HepG2 (cell line): Measurements from ENCODE around the gene BPIFB6. TPM values are rescaled to one million over a fixed set of nuclear protein-coding genes. Genes with fewer than 3 reads are reported as not detected.
A peak's percentile ranks its signal among the peaks of the same experiment; 100 is the strongest.

Source experiments
- ATAC-seq: fragments of 200-7000 bp; cut with Tn5 transposase; 3 replicates; pipeline ENCODE4 v1.9.1; 2020; ENCODE audit warnings: mild to moderate bottlenecking, moderate library complexity
- BruUV-seq: library from RNA; stranded (reverse); fragments of 400-500 nt; replicated peaks from 2 replicates; lab custom pipeline; 2021; lab: Mats Ljungman, UMichigan
- CTCF ChIA-PET: fragments of 300-600 bp; formaldehyde crosslinking; extraction: SDS; loops from one replicate; lab custom pipeline; 2021; ENCODE audit warnings: low total read pairs, inconsistent platforms, low intra/inter-chr PET ratio; lab: Yijun Ruan, JAX
- POLR2A ChIA-PET: fragments of 350-600 bp; sonication (Branson Sonifier 250); formaldehyde crosslinking; loops from one replicate; lab custom pipeline; 2020; ENCODE audit warnings: antibody characterized with exemption, inconsistent platforms; lab: Yijun Ruan, JAX
- DNase-seq: peaks from one replicate; pipeline ENCODE4 v3.0.0-alpha.2; 2015; ENCODE audit warnings: low spot score
- FAIRE-seq: peaks from 3 replicates; lab custom pipeline; 2011; peaks lifted over from hg19 to GRCh38; lab: Jason Lieb, UNC
- H2AFZ ChIP-seq: one replicate; pipeline ENCODE4 v1.6.1; 2011; ENCODE audit warnings: low read length, inconsistent platforms
- H3K27ac ChIP-seq: fragments of 300-600 bp; 3 replicates; pipeline ENCODE4 v1.8.0; 2011; ENCODE audit warnings: mixed run types, mild to moderate bottlenecking, mixed read lengths, low read length, inconsistent platforms; ENCODE audit not compliant: insufficient read depth; ENCODE audit errors: extremely low read length
- H3K27me3 ChIP-seq, 2 experiments: fragments of 200-600 bp in 1 of 2; 2 replicates in 1 of 2; 3 replicates in 1 of 2; pipeline versions ENCODE4 v1.6.0 to v1.8.0; 2011; ENCODE audit warnings: low read length in 2 of 2, mild to moderate bottlenecking in 2 of 2, moderate library complexity in 2 of 2, inconsistent platforms in 1 of 2; ENCODE audit not compliant: insufficient read depth in 2 of 2, control insufficient read depth in 1 of 2
- H3K36me3 ChIP-seq, 2 experiments: fragments of 200-600 bp in 1 of 2; replicated peaks in 1 of 2; 2 replicates in 1 of 2; 3 replicates in 1 of 2; pipeline versions ENCODE4 v1.5.1 to v1.8.0; 2011; ENCODE audit warnings: low read length in 2 of 2, inconsistent platforms in 1 of 2; ENCODE audit not compliant: insufficient read depth in 2 of 2, control insufficient read depth in 1 of 2
- H3K4me1 ChIP-seq: 2 replicates; pipeline ENCODE4 v1.5.1; 2012; ENCODE audit warnings: low read length, inconsistent platforms; ENCODE audit not compliant: insufficient read depth
- H3K4me2 ChIP-seq: 2 replicates; pipeline ENCODE4 v1.6.0; 2011; ENCODE audit warnings: low read depth, low read length, inconsistent platforms
- H3K4me3 ChIP-seq, 3 experiments: fragments of 200-600 bp in 1 of 3; sonication (generic), shearing (Covaris generic) in 1 of 3; replicated peaks in 1 of 3; 2 replicates each; pipeline ENCODE4 v1.5.1; 2011 to 2016; ENCODE audit warnings: low read length in 3 of 3, inconsistent platforms in 2 of 3, low read depth in 2 of 3, mild to moderate bottlenecking in 2 of 3, control low read depth in 1 of 3, mixed read lengths in 1 of 3; ENCODE audit not compliant: insufficient read depth in 1 of 3
- H3K79me2 ChIP-seq: one replicate; pipeline ENCODE4 v1.6.1; 2011; ENCODE audit warnings: low read length, inconsistent platforms; ENCODE audit not compliant: insufficient read depth
- H3K9ac ChIP-seq: 2 replicates; pipeline ENCODE4 v1.6.0; 2011; ENCODE audit warnings: mild to moderate bottlenecking, low read depth, low read length, inconsistent platforms; ENCODE audit not compliant: insufficient read depth
- H3K9me3 ChIP-seq: 2 replicates; pipeline ENCODE4 v1.5.1; 2012; ENCODE audit warnings: mild to moderate bottlenecking, low read length
- H4K20me1 ChIP-seq: 2 replicates; pipeline ENCODE4 v1.6.0; 2011; ENCODE audit warnings: inconsistent platforms, mild to moderate bottlenecking, low read length, moderate library complexity; ENCODE audit not compliant: insufficient read depth
- ARNTL ChIP-seq: sonication (generic); formaldehyde crosslinking; IDR thresholded peaks from 2 replicates; pipeline ENCODE4 v1.4.0; 2020; ENCODE audit warnings: mild to moderate bottlenecking, missing genetic modification reagents
- CREB1 ChIP-seq, 2 experiments: fragments of 450-650 bp in 1 of 2; IDR thresholded peaks; 2 replicates each; pipeline ENCODE4 v1.6.1; 2016 to 2017; ENCODE audit warnings: control low read depth in 1 of 2, mild to moderate bottlenecking in 1 of 2, missing compliant biosample characterization in 1 of 2, missing genetic modification characterization in 1 of 2
- DZIP1 ChIP-seq: sonication (generic); formaldehyde crosslinking; IDR thresholded peaks from 2 replicates; pipeline ENCODE4 v1.5.0; 2020; ENCODE audit warnings: mild to moderate bottlenecking, missing genetic modification reagents
- EHMT2 ChIP-seq: fragments of 200-600 bp; sonication (generic); IDR thresholded peaks from 2 replicates; pipeline ENCODE4 v1.7.0; 2017; ENCODE audit warnings: antibody characterized with exemption, low read depth, low read length, borderline replicate concordance
- KDM2A ChIP-seq: sonication (generic); formaldehyde crosslinking; IDR thresholded peaks from 2 replicates; pipeline ENCODE4 v1.4.0; 2020; ENCODE audit warnings: low read depth, missing genetic modification reagents, borderline replicate concordance
- MAFG ChIP-seq: sonication (generic); formaldehyde crosslinking; IDR thresholded peaks from 2 replicates; pipeline ENCODE4 v1.5.1; 2020; ENCODE audit warnings: mild to moderate bottlenecking, missing genetic modification reagents
- MAFK ChIP-seq, 2 experiments: IDR thresholded peaks in 1 of 2; conservative IDR thresholded peaks in 1 of 2; 2 replicates each; pipeline ENCODE4 v1.6.1; 2011; ENCODE audit warnings: improper control_type of control experiment in 2 of 2, low read length in 2 of 2
- MBNL3 ChIP-seq: fragments of 250-450 bp; sonication (Bioruptor Pico); conservative IDR thresholded peaks from 2 replicates; pipeline ENCODE4 v1.8.0; 2022; ENCODE audit warnings: mild to moderate bottlenecking, inconsistent platforms
- PBX3 ChIP-seq: sonication (generic); formaldehyde crosslinking; IDR thresholded peaks from 2 replicates; pipeline ENCODE4 v1.8.1; 2023; ENCODE audit warnings: missing genetic modification reagents, inconsistent platforms, borderline replicate concordance
- RFX5 ChIP-seq: IDR thresholded peaks from 2 replicates; pipeline ENCODE4 v1.6.1; 2011; ENCODE audit warnings: low read depth, low read length, improper control_type of control experiment
- ZGPAT ChIP-seq: IDR thresholded peaks from 2 replicates; pipeline ENCODE4 v1.6.1; 2016; ENCODE audit warnings: mild to moderate bottlenecking
- ZKSCAN1 ChIP-seq: fragments of 150-350 bp; IDR thresholded peaks from 2 replicates; pipeline ENCODE4 v1.6.1; 2014; ENCODE audit warnings: low read length
- ZNF136 ChIP-seq: sonication (generic); formaldehyde crosslinking; IDR thresholded peaks from 2 replicates; pipeline ENCODE4 v1.8.1; 2022; ENCODE audit warnings: low read depth, mild to moderate bottlenecking, moderate library complexity, missing genetic modification reagents
- ZNF562 ChIP-seq: sonication (generic); formaldehyde crosslinking; IDR thresholded peaks from 2 replicates; pipeline ENCODE4 v1.8.0; 2022; ENCODE audit warnings: missing genetic modification reagents, borderline replicate concordance
- ZNF629 ChIP-seq: sonication (generic); formaldehyde crosslinking; conservative IDR thresholded peaks from 2 replicates; pipeline ENCODE4 v1.5.0; 2020; ENCODE audit warnings: missing genetic modification reagents
- ZNF800 ChIP-seq: sonication (generic); formaldehyde crosslinking; IDR thresholded peaks from 2 replicates; pipeline ENCODE4 v1.4.0; 2020; ENCODE audit warnings: missing genetic modification reagents
- ZSCAN9 ChIP-seq: IDR thresholded peaks from 2 replicates; pipeline ENCODE4 v1.6.1; 2016; ENCODE audit warnings: borderline replicate concordance
- WGBS: methylation state at CpG from one replicate; pipeline ENCODE4 v1.1.6; 2017; ENCODE audit warnings: low lambda C conversion rate; 5-methylcytosine and 5-hydroxymethylcytosine counted together
- in situ Hi-C: cut with HindIII; loops from 2 replicates; pipeline ENCODE4 v1.10.0; 2017; ENCODE audit warnings: low pct_unique_long_range_greater_than_20kb; ENCODE audit not compliant: extremely low pct_ligation_motif_present
- intact Hi-C: fragments of 100-400 bp; cut with micrococcal nuclease; formaldehyde crosslinking; loops from one replicate; pipeline ENCODE4 v1.10.0; 2022; ENCODE audit not compliant: unreplicated experiment
- polyA plus RNA-seq, 8 experiments: library from polyadenylated mRNA; depleted of rRNA in 3 of 8; stranded (reverse) in 7 of 8; unstranded in 1 of 8; fragments of >200 nt; fragmentation: Illumina TruSeq in 4 of 8; extraction: Trizol in 4 of 8; gene quantifications; 2 replicates each; pipeline versions ENCODE4 v1.2.1 to v1.2.3, GENCODE V29; 2011 to 2016; ENCODE audit warnings: low read depth in 4 of 8, missing spikeins in 1 of 8, mixed read lengths in 1 of 8; ENCODE audit not compliant: insufficient read depth in 1 of 8
- total RNA-seq, 5 experiments: library from RNA; depleted of rRNA; stranded (reverse); fragments of >200 nt; fragmentation: Illumina TruSeq; extraction: Trizol; gene quantifications; 2 replicates each; pipeline ENCODE4 v1.2.3, GENCODE V29; 2016; ENCODE audit warnings: low read depth in 1 of 5

The BPIFB6 gene
- total and polyA plus RNA-seq, 2 of the 13 experiments (the other 11 are each of a cell fraction or from before 2014, with no cell fraction given) = 0.13 to 1.7 TPM

- no peaks in the 10 kb centered on the region for H3K79me2 ChIP-seq
- 31% methylated on average over 14 of the region's 14 CpGs for WGBS
- intact Hi-C loops = no loop called here
- TF ChIP-seq ZGPAT (CRISPR knock-in tag) (no peak), MBNL3 (CRISPR knock-in tag) (no peak), ZNF629 (CRISPR knock-in tag) (no peak), RFX5 (no peak), ZNF562 (CRISPR knock-in tag) (no peak), EHMT2 (no peak), ZNF800 (CRISPR knock-in tag) (no peak), MAFG (CRISPR knock-in tag) (0 out of 2 replicates have a peak, but pooled peaks have one; percentile 28), PBX3 (CRISPR knock-in tag) (no peak), ZNF136 (CRISPR knock-in tag) (no peak), DZIP1 (CRISPR knock-in tag) (no peak), KDM2A (CRISPR knock-in tag) (no peak), ARNTL (CRISPR knock-in tag) (no peak), ZSCAN9 (CRISPR knock-in tag) (no peak), MAFK (conservative IDR thresholded peaks at IDR 0.05 in 1 of 2, IDR thresholded peaks at IDR 0.05 in 1 of 2; ENCODE audit: low read length in 2 of 2) (peak; percentile 90 to 95), ZKSCAN1 (peak; percentile 85), CREB1 (IDR thresholded peaks at IDR 0.05) (peak; percentile 73), CREB1 (CRISPR knock-in tag; IDR thresholded peaks at IDR 0.05) (no peak)
Measured at GRCh38 chr20:32989507-32990283, 41.8 kb upstream of the BPIFB6 start.

More at GRCh38 chr20:32989507-32990283, 41.8 kb upstream of the BPIFB6 start:
- no peak for DNase-seq
- Histone ChIP-seq H3K27ac (no peak overlapping the region), H3K4me3 (no peak overlapping the region), H3K9ac (no peak overlapping the region), H3K4me2 (no peak overlapping the region), H3K4me1 (no peaks in the 10 kb centered on the region), H3K9me3 (peaks cover under 1% of the 10 kb centered on the region; the same call in 1 of the 2 replicates), H3K27me3 (peaks cover 0 to 49% of the 10 kb centered on the region in 2 experiments; a peak in 4 of 5 replicates), H2AFZ (no peak overlapping the region), H4K20me1 (no peaks in the 10 kb centered on the region), H3K36me3 (no peaks in the 10 kb centered on the region)
- CTCF ChIA-PET = no interaction called here
- in situ Hi-C loops = no loop called here
- POLR2A ChIA-PET = no interaction called here
- no peak for ATAC-seq
- BruUV-seq = no TSS peak
- no peak for FAIRE-seq
